ENCODE results near the gene ERBIN. TPM values are rescaled to one million over a fixed set of nuclear protein-coding genes. Genes with fewer than 3 reads are reported as not detected.

Gene ERBIN
- total and polyA plus RNA-seq, 2 experiments from 2014 or later, result 15.6 to 26.4 TPM

GRCh38 chr5:65943771-65944170 lies 17.4 kb downstream of the ERBIN start:
- no peak for ATAC-seq

GRCh38 chr5:65946198-65946745 lies 19.9 kb downstream of the ERBIN start:
- no peaks in the 10 kb centered on the region for H3F3A ChIP-seq (replicated peaks; ENCODE audit: low read depth)
- peaks cover 100% of the 10 kb centered on the region for H3K79me2 ChIP-seq (replicated peaks; ENCODE audit: insufficient read depth)
- DNase-seq (ENCODE audit: low spot score) (no peak), ATAC-seq (no peak)
- no peak overlapping the region for H3K4me3 Mint-ChIP-seq
- H3K27me3 Mint-ChIP-seq (ENCODE audit: insufficient read depth, low read depth, poor library complexity), result no peaks in the 10 kb centered on the region
- H2AFZ ChIP-seq, result no peak overlapping the region
- no peak overlapping the region for H3K27ac ChIP-seq (ENCODE audit: low read depth)
- H3K27me3 ChIP-seq (ENCODE audit: insufficient read depth), result no peaks in the 10 kb centered on the region
- H4K20me1 ChIP-seq (replicated peaks; ENCODE audit: insufficient read depth), result peaks cover 23% of the 10 kb centered on the region
- peaks cover 14% of the 10 kb centered on the region for H3K4me1 Mint-ChIP-seq
- no peaks in the 10 kb centered on the region for H3K36me3 ChIP-seq (ENCODE audit: insufficient read depth)
- H3K4me2 ChIP-seq, result no peak overlapping the region
- H3K4me3 ChIP-seq, result no peak overlapping the region
- peaks cover 18% of the 10 kb centered on the region for H3K4me1 ChIP-seq (ENCODE audit: insufficient read depth)
- H3K27ac Mint-ChIP-seq, result no peak overlapping the region
- H3K9me2 ChIP-seq (ENCODE audit: insufficient read depth), result no peaks in the 10 kb centered on the region
- H3K9me3 Mint-ChIP-seq, result no peaks in the 10 kb centered on the region; the same call in 2 of the 3 replicates
- H3K36me3 Mint-ChIP-seq (ENCODE audit: low read depth), result peaks cover 25% of the 10 kb centered on the region; the same call in 2 of the 3 replicates
- TF ChIP-seq REST (IDR thresholded peaks at IDR 0.05; ENCODE audit: unreplicated experiment) (no peak), CREB1 (CRISPR knock-in tag; IDR thresholded peaks at IDR 0.05; ENCODE audit: low read depth) (no peak), ETS1 (IDR thresholded peaks at IDR 0.05) (no peak), JUNB (IDR thresholded peaks at IDR 0.05; ENCODE audit: unreplicated experiment) (no peak), EZH2 (IDR thresholded peaks at IDR 0.05; ENCODE audit: low read depth, unreplicated experiment) (no peak), ZNF331 (CRISPR knock-in tag; IDR thresholded peaks at IDR 0.05; ENCODE audit: low read depth) (no peak), STAT1 (IDR thresholded peaks at IDR 0.05; ENCODE audit: unreplicated experiment) (no peak), EZH2phosphoT487 (IDR thresholded peaks at IDR 0.05; ENCODE audit: unreplicated experiment) (no peak), ZNF114 (CRISPR knock-in tag; IDR thresholded peaks at IDR 0.05) (no peak)

More at GRCh38 chr5:65943771-65944170, 17.4 kb downstream of the ERBIN start:
- no peak overlapping the region for H3K27ac Mint-ChIP-seq
- H3F3A ChIP-seq (replicated peaks; ENCODE audit: low read depth), result no peaks in the 10 kb centered on the region
- no peak for DNase-seq (ENCODE audit: low spot score)
- no peaks in the 10 kb centered on the region for H3K4me1 Mint-ChIP-seq
- no peak overlapping the region for H3K4me3 ChIP-seq
- H2AFZ ChIP-seq, result no peak overlapping the region
- H3K4me2 ChIP-seq, result no peak overlapping the region
- H3K27me3 ChIP-seq (ENCODE audit: insufficient read depth), result no peaks in the 10 kb centered on the region
- H3K27ac ChIP-seq (ENCODE audit: low read depth), result no peak overlapping the region
- no peak for TF ChIP-seq ZNF331 (CRISPR knock-in tag; IDR thresholded peaks at IDR 0.05; ENCODE audit: low read depth)
- no peak for TF ChIP-seq NANOG (IDR thresholded peaks at IDR 0.05; ENCODE audit: borderline replicate concordance)
- TF ChIP-seq CTCF (conservative IDR thresholded peaks at IDR 0.05; ENCODE audit: low read depth in 2 of 2), result no peak
- TF ChIP-seq EZH2 (IDR thresholded peaks at IDR 0.05; ENCODE audit: low read depth, unreplicated experiment), result no peak
- 0 out of 2 replicates have a peak, but pooled peaks cover 3% of the 10 kb centered on the region for H3K36me3 ChIP-seq (ENCODE audit: insufficient read depth)
- peaks cover 16% of the 10 kb centered on the region; the same call in 1 of the 2 replicates for H4K20me1 ChIP-seq (replicated peaks; ENCODE audit: insufficient read depth)
- H3K9me2 ChIP-seq (ENCODE audit: insufficient read depth), result no peaks in the 10 kb centered on the region
- peaks cover 85% of the 10 kb centered on the region for H3K79me2 ChIP-seq (replicated peaks; ENCODE audit: insufficient read depth)
- H3K4me3 Mint-ChIP-seq, result no peak overlapping the region
- H3K9me3 Mint-ChIP-seq, result peaks cover 12% of the 10 kb centered on the region
- H3K4me1 ChIP-seq (ENCODE audit: insufficient read depth), result peaks cover 6% of the 10 kb centered on the region; the same call in 1 of the 2 replicates
- H3K36me3 Mint-ChIP-seq (ENCODE audit: low read depth), result peaks cover 39% of the 10 kb centered on the region
- H3K27me3 Mint-ChIP-seq (ENCODE audit: insufficient read depth, low read depth, poor library complexity), result no peaks in the 10 kb centered on the region
